GM12864 (cell line): ENCODE results near the gene CKAP4.

ENCODE experiments used
- DNase-seq: peaks from one replicate; pipeline ENCODE4 v3.0.0-alpha.2; 2011; ENCODE audit warnings: low read depth
- H3K4me3 ChIP-seq: 2 replicates; pipeline ENCODE4 v1.5.1; 2011; ENCODE audit warnings: mild to moderate bottlenecking, low read depth, low read length, control low read depth
- TF ChIP-seq, protein P1 (sequence below): IDR thresholded peaks from 2 replicates; pipeline ENCODE4 v1.5.1; 2011; ENCODE audit warnings: low read depth, mild to moderate bottlenecking, moderate library complexity, low read length, control low read depth, inconsistent platforms; ENCODE audit errors: missing control alignments

The CKAP4 gene

DNA sequence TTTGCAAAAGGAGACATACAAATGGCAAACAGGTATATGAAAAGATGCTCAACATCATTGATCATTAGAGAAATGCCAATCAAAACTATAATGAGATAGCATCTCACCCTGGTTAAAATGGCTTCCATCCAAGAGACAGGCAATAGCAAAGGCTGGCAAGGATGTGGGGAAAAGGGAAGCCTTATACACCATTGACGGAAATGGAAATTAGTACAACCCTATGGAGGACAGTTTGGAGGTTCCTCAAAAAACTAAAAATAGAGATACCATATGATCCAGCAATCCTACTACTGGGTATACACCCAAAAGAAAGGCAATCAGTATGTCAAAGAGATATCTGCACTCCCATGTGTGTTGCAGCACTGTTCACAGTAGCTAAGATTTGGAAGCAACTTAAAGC lies 17.3 kb upstream of the CKAP4 start:
- TF ChIP-seq, protein P1, sequence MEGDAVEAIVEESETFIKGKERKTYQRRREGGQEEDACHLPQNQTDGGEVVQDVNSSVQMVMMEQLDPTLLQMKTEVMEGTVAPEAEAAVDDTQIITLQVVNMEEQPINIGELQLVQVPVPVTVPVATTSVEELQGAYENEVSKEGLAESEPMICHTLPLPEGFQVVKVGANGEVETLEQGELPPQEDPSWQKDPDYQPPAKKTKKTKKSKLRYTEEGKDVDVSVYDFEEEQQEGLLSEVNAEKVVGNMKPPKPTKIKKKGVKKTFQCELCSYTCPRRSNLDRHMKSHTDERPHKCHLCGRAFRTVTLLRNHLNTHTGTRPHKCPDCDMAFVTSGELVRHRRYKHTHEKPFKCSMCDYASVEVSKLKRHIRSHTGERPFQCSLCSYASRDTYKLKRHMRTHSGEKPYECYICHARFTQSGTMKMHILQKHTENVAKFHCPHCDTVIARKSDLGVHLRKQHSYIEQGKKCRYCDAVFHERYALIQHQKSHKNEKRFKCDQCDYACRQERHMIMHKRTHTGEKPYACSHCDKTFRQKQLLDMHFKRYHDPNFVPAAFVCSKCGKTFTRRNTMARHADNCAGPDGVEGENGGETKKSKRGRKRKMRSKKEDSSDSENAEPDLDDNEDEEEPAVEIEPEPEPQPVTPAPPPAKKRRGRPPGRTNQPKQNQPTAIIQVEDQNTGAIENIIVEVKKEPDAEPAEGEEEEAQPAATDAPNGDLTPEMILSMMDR = no peak
- DNase-seq = no peak
- H3K4me3 ChIP-seq = no peak overlapping the region

DNA sequence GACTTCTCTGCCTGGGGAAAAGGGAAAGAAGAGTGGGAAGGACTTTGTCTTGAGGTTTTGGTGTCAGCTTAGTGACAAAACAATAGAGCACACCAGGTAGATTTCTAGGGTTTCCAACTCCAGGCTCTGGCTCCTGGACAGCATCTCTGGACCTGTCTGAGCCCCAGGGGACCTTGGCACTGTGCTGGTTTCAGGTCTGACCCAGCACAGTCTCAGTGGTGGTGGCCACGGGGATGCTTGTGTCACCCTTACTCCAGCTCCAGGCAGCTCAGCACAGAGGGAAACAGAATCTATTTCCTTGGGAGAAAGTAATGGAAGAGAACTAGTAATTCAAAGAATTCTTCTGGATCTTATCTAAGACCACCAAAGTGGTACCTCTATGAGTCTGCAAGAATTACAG lies 11.1 kb upstream of the CKAP4 start:
- TF ChIP-seq, protein P1 = no peak
- no peak overlapping the region for H3K4me3 ChIP-seq
- no peak for DNase-seq

DNA sequence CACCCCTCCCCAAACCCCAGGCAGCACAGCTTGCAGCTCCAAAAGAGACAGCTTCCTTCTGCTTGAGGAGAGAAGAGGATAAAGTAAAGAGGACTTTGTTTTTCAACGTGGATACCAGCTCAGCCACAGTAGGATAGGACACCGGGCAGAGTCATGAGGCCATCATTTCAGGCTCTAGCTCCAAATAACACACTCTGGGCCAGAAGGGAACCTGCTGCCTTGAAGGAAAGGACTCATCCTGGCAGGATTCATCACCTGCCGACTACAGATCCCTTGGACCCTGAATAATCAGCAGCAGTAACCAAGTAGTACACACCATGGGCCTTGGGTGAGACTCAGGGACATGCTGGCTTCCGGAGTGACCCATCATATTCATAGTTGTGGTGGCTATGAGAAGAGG lies 10.4 kb upstream of the CKAP4 start:
- DNase-seq = no peak
- TF ChIP-seq, protein P1 = no peak
- H3K4me3 ChIP-seq = no peak overlapping the region

DNA sequence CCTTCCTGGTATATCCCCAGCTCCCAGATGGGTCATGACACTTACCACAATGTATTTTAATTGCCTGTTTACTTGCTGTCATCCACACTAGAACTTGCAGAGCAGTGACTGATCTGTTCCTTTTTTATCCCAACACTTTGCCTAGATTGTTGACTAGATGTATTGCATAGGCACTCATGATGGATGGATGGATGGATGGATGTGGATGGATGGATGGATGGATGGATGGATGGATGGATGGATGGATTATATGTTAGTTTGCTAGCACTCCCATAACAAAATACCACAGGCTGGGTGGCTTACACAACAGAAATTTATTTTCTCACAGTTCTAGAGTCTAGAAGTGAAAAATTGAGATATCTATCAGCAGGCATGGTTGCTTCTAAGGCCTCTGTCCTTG lies 8.7 kb upstream of the CKAP4 start:
- TF ChIP-seq, protein P1 = no peak
- no peak for DNase-seq
- no peak overlapping the region for H3K4me3 ChIP-seq

DNA sequence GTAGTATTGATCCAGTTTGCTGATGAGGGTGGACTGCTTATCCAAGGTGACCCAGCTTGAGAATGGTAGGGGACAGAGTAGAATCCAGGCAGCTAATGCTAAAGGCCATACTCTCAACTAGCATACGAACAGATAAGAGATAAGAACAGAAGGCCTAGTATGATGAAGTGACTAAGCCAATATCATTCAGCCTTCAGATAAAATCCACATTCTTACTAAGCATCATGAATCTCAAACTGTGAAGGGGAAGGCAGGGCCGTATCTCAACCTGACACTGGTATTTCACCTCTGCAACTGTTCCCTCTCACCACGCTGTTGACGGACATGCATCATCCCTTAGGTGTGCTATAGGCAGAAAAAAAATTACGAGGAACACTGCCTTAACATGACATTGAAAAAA lies 8.1 kb upstream of the CKAP4 start:
- TF ChIP-seq, protein P1 = no peak
- no peak for DNase-seq

DNA sequence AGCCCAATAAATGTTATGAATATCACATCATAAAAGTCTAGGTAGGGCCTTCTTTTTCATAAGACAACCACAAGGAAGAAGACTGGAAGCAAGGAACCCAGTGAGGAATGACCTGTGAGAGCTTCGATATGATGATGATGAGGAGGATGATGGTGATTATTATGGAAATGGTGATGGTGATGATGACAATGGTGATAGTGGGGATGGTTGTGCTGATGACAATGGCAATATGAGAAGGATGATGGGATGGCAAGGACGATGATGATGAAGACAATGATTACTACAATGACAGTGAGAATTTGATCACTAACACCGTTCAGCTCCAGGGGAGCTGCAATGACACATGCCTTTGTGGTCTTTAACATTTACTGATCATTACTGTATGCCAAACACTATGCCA lies 7.7 kb upstream of the CKAP4 start:
- no peak overlapping the region for H3K4me3 ChIP-seq

More for the DNA sequence above, 8.1 kb upstream of the CKAP4 start:
- H3K4me3 ChIP-seq = no peak overlapping the region

DNA sequence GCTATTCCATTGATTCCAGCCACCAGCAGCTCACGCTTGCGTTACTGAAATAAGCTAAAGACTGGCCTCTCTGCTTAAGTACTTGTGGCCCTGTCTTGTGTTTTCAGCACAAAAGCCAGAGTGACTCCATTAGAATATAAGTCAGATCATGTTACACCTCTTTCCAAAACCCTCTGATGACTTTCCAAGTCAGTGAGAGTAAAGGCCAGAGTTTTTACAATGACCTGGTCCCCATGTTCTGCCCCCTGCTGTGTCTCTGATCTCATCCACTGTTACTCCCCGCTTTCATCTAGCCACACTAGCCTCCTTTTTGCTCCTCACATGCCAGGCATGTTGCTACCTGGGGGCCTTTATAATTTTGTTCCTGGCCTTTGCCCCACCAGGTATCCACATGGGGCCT lies 6.9 kb upstream of the CKAP4 start:
- TF ChIP-seq, protein P1 = no peak
- H3K4me3 ChIP-seq = no peak overlapping the region
- no peak for DNase-seq

More for the DNA sequence above, 7.7 kb upstream of the CKAP4 start:
- DNase-seq = no peak
- TF ChIP-seq, protein P1 = no peak
